HepG2 (cell line): ENCODE measurements around the gene HOTAIR.

ENCODE experiments used
- CBFB ChIP-seq: sonication (generic); formaldehyde crosslinking; IDR thresholded peaks from 2 replicates; pipeline ENCODE4 v1.4.0; 2020; ENCODE audit warnings: missing genetic modification reagents
- CBX5 ChIP-seq: sonication (generic); formaldehyde crosslinking; IDR thresholded peaks from 2 replicates; pipeline ENCODE4 v1.4.0; 2020; ENCODE audit warnings: missing genetic modification reagents, borderline replicate concordance
- CTCF ChIP-seq: sonication (generic); formaldehyde crosslinking; IDR thresholded peaks from 2 replicates; pipeline ENCODE4 v1.5.0; 2020; ENCODE audit warnings: mild to moderate bottlenecking, missing genetic modification reagents, moderate library complexity
- EP300 ChIP-seq, 3 experiments: sonication (generic) in 1 of 3; formaldehyde crosslinking in 1 of 3; IDR thresholded peaks; 2 replicates each; pipeline versions ENCODE4 v1.5.1 to v1.6.1; 2011 to 2020; ENCODE audit warnings: low read depth in 2 of 3, low read length in 2 of 3, borderline replicate concordance in 1 of 3, improper control_type of control experiment in 1 of 3, mild to moderate bottlenecking in 1 of 3, missing genetic modification reagents in 1 of 3, moderate library complexity in 1 of 3
- POLR2A ChIP-seq, 2 experiments: IDR thresholded peaks; 2 replicates each; pipeline ENCODE4 v1.6.1; 2011; ENCODE audit warnings: low read depth in 2 of 2, low read length in 2 of 2, mild to moderate bottlenecking in 1 of 2, moderate library complexity in 1 of 2; ENCODE audit not compliant: insufficient read depth in 1 of 2
- SMAD3 ChIP-seq: sonication (generic); formaldehyde crosslinking; IDR thresholded peaks from 2 replicates; pipeline ENCODE4 v1.4.0; 2020; ENCODE audit warnings: missing genetic modification reagents
- TAF1 ChIP-seq: sonication (generic); formaldehyde crosslinking; IDR thresholded peaks from 2 replicates; pipeline ENCODE4 v1.4.0; 2020; ENCODE audit warnings: missing genetic modification reagents
- ZBTB7A ChIP-seq: sonication (generic); formaldehyde crosslinking; IDR thresholded peaks from 2 replicates; pipeline ENCODE4 v1.8.0; 2022; ENCODE audit warnings: mild to moderate bottlenecking, missing genetic modification reagents
- ZNF333 ChIP-seq: sonication (generic); formaldehyde crosslinking; IDR thresholded peaks from 2 replicates; pipeline ENCODE4 v1.4.0; 2020; ENCODE audit warnings: mild to moderate bottlenecking, missing genetic modification reagents, borderline replicate concordance
- ZNF451 ChIP-seq: sonication (generic); formaldehyde crosslinking; IDR thresholded peaks from 2 replicates; pipeline ENCODE4 v1.5.0; 2020; ENCODE audit warnings: mild to moderate bottlenecking, missing genetic modification reagents
- ZSCAN29 ChIP-seq: sonication (generic); formaldehyde crosslinking; conservative IDR thresholded peaks from 2 replicates; pipeline ENCODE4 v1.4.0; 2020; ENCODE audit warnings: mild to moderate bottlenecking, missing genetic modification reagents

- TF ChIP-seq POLR2A (IDR thresholded peaks at IDR 0.05; ENCODE audit: insufficient read depth in 1 of 2, low read depth in 2 of 2, low read length in 2 of 2) (no peak), CBX5 (no peak), CBFB (CRISPR knock-in tag) (no peak), CTCF (CRISPR knock-in tag) (no peak), ZNF333 (CRISPR knock-in tag) (no peak), ZSCAN29 (no peak), ZBTB7A (CRISPR knock-in tag) (no peak), SMAD3 (CRISPR knock-in tag) (no peak), EP300 (IDR thresholded peaks at IDR 0.05; ENCODE audit: low read depth in 2 of 2, low read length in 2 of 2) (no peak), EP300 (CRISPR knock-in tag; IDR thresholded peaks at IDR 0.05; ENCODE audit: borderline replicate concordance) (no peak), TAF1 (CRISPR knock-in tag) (no peak), ZNF451 (CRISPR knock-in tag) (no peak)
Observed at GRCh38 chr12:53944209-53944608, 30.5 kb downstream of the HOTAIR start.
